EL (cell line): Measurements from ENCODE around the gene SPC25.

Experiments used
- DNase-seq: peaks from one replicate; pipeline ENCODE4 v3.0.0-alpha.2; 2016

The SPC25 gene

GRCh38 chr2:168835969-168836368 lies 54.3 kb downstream of the SPC25 start:
- no peak for DNase-seq

DNA sequence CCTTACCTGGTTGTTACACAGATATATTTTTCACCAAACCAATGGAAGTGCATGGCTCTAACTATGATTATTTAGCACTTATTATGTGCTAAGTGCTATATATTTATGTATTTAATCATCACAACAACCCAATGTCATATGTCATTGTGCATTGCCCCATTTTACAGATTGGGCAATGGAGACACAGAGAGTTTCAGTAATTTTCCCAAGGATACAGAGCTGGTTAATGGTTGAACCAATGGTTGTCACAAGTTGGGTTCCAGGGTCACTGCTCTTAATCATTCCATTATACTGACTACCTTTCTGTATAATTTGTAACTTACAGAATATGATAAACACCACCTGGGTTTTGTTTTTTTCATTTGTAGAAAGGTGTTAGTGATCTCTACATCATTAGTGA lies 58.6 kb downstream of the SPC25 start:
- DNase-seq: no peak

DNA sequence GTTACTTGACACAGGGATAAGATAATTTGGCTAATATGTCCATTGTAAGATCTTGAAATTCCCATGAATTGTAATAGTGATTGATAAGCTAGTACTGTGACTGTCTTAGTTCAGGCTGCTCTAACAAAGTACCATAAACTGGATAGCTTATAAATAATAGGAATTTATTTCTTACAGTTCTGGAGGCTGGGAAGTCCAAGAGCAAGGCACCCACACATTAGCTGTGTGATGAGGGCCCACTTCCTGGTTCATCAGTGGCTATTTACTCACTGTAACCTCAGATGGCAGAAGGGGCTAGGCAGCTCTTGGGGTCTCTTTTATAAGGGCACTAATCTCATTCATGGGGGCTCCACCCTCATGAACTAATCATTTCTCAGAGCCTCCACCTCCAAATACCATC lies 59.3 kb downstream of the SPC25 start:
- DNase-seq: no peak

DNA sequence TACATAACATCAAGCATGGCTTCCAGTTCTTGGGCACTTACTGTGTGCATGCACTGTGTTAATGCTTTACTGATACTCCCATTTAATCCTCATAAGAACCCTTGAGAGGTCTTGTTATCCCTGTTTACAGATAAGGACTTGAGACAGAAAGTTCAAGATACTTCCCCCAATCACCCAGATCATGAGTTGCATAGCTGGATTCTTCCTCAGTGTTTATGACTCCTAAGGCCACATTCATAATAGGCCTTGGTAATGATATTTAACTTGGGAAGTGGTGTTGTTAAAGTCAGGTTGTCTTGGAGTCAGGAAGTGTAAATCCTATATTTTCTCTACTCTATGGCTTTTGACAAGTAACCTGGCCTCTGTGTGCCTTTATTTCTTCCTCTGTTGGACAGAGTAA lies 65.1 kb downstream of the SPC25 start:
- DNase-seq: no peak

DNA sequence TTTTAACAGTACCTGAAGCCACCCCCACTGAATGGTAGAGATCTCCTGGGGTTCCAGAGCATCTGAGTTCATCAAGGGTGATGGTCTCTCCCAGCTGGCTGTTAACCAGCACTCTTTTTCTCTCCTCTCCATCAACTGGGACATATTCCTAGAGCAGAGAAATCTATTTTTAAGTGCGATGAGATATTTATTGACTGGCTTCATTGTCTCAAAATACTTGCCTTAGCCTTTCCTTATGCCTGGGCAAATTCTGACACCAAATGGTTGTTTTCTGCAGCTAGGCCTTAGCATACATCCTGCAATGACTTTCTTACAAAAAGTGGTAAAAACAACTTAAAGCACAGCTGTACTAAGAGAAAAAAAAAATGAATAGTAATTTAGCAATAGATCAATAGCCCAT lies 68.2 kb downstream of the SPC25 start:
- no peak for DNase-seq

DNA sequence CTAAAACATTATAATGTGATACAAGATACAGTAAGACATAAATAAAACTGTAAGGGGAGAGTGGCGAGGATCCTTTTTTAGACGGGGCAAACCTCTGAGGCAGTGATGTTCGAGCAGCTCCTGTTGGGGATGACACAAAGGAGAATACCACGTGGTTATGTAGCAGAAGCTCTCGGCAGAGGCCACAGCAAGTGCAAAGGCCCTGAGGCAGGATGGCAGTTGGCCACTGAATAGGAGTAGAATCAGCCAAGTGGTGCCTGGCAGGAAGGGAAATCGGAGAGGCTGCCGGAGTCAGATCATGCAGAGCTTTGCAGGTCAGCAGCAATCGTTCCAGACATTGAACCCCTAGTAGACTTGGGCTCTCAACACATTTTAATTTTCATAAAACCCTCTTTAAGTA lies 68.7 kb downstream of the SPC25 start:
- no peak for DNase-seq
